Epithelial cell of esophagus (primary cell): ENCODE measurements around the gene HBB.

Experiments used
- DNase-seq: peaks from one replicate; pipeline ENCODE4 v3.0.0; 2010; ENCODE audit warnings: low read depth
- H3K4me3 ChIP-seq: 2 replicates; pipeline ENCODE4 v1.5.1; 2011; ENCODE audit warnings: mild to moderate bottlenecking, low read length, control low read depth
- TF ChIP-seq, protein P1 (sequence below): IDR thresholded peaks from 2 replicates; pipeline ENCODE4 v1.5.1; 2011; ENCODE audit warnings: low read depth, mild to moderate bottlenecking, low read length, control low read depth, inconsistent platforms; ENCODE audit not compliant: insufficient read depth; ENCODE audit errors: missing control alignments

Gene HBB

DNA sequence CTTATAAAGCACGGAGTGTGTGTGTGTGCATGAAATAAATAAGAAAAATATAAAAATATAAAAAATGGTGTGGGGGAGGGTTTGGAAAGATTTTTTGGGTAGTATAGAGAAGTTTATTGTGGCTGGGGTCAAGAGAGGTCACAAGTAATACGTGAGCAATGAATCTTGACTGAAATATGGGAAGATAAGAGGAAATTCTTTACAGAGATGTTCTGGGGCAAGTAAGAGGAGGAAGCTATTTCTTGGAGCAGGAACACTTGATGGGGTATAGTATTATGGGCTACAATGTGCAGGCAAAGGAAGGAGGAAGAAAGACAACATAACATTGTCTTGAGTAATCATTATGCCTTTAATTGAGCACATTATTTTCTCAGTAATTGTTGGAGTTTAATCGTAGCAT lies 5.3 kb upstream of the HBB start:
- TF ChIP-seq, protein P1, sequence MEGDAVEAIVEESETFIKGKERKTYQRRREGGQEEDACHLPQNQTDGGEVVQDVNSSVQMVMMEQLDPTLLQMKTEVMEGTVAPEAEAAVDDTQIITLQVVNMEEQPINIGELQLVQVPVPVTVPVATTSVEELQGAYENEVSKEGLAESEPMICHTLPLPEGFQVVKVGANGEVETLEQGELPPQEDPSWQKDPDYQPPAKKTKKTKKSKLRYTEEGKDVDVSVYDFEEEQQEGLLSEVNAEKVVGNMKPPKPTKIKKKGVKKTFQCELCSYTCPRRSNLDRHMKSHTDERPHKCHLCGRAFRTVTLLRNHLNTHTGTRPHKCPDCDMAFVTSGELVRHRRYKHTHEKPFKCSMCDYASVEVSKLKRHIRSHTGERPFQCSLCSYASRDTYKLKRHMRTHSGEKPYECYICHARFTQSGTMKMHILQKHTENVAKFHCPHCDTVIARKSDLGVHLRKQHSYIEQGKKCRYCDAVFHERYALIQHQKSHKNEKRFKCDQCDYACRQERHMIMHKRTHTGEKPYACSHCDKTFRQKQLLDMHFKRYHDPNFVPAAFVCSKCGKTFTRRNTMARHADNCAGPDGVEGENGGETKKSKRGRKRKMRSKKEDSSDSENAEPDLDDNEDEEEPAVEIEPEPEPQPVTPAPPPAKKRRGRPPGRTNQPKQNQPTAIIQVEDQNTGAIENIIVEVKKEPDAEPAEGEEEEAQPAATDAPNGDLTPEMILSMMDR: no peak
- H3K4me3 ChIP-seq: no peak overlapping the region
- DNase-seq: no peak

DNA sequence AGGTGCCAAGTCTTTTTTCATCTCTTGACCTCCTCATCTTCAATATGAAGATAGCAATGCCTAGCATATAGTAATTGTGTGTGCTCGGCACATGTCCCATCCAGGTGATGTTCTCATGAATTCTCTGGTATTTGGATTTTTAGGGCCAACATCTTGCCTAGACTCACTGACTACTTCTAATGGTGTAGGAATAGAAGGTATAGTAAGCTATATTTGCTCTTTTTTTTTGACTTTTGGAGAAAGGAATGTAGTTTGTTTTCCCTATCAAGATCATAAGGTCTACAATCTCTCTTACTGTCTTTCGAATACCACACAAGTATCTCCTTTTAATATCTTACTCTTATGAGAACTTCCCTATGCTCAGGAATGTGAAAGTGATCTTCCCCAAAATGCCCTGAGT lies 4.2 kb upstream of the HBB start:
- H3K4me3 ChIP-seq: no peak overlapping the region
- TF ChIP-seq, protein P1: no peak
- DNase-seq: no peak

DNA sequence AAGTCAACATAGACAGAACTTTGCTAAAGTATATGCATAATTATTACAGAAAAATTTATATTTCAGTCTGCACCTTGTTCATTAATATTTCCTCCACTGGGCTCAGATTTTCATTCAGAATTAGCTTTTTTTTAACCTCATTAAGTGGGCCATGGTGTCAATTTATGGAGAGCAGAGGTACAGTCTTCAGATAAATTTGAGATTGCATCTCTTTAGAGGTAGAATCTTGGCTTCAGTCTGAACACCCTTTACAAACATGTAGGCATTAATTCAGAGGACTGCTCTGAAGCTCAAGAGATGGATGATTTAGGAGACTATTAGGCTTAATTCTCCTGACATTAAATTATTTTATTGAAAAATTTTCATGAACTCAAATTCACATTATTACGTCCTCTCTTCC lies 3.4 kb upstream of the HBB start:
- H3K4me3 ChIP-seq: no peak overlapping the region
- DNase-seq: no peak
- TF ChIP-seq, protein P1: no peak

GRCh38 chr11:5229796-5230195 lies 2.9 kb upstream of the HBB start:
- TF ChIP-seq, protein P1: no peak
- no peak for DNase-seq
- H3K4me3 ChIP-seq: no peak overlapping the region

DNA sequence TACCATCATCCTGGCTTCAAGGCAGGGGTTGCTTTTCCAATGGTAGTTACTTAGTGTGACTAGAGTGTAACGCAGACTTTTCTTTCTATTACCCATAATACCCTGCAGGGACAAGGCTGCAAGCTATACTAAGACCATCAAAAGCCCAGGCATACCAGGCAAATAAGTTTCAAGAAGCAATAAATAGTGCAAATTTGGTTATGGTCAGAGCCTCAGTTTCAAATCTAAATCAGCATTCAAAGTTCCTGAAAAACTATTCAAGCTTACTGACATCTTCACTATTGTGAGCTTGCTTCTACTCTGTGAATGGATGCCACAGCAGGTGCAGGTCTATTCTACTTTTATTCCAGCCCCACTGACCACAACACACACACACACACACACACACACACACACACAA lies 2.5 kb upstream of the HBB start:
- H3K4me3 ChIP-seq: no peak overlapping the region
- TF ChIP-seq, protein P1: no peak
- no peak for DNase-seq

GRCh38 chr11:5228124-5228523 lies 1.3 kb upstream of the HBB start:
- no peak overlapping the region for H3K4me3 ChIP-seq
- DNase-seq: no peak
- TF ChIP-seq, protein P1: no peak

GRCh38 chr11:5227681-5228080 lies 810 bp upstream of the HBB start:
- H3K4me3 ChIP-seq: no peak overlapping the region
- DNase-seq: no peak
- TF ChIP-seq, protein P1: no peak
